ENCODE results near the gene EDDM13.
A peak's percentile ranks its signal among the peaks of the same experiment; 100 is the strongest.

The EDDM13 gene

DNA sequence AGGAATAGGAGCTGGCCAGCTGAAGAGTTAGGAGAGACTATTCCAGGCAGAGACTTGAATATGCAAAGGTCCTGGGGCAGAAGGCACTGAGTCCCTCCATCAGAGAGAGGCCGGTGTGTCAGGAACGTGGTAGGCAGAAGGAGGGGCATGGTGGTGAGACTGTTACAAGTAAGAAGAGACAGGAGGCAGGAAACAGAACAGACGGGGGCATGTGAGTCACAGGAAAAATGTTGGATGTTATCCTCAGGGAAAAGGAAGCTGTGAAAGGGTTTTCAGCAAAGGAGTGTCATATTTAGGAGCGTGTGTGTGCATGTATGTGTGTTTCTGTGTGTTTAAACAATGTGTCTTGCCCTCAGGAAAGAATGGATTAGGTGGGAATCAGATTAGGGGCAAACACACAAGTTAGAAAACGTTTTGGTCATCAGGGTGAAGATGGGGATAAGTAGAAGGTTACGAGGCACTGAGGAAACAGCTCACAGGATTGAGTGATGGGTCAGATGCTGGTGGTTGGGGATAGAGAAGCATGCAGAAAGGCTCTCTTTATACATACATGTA lies 1.1 kb downstream of the EDDM13 start:
- Histone ChIP-seq H3K4me2 (ENCODE audit: low read length, poor library complexity, severe bottlenecking) (no peak overlapping the region), H3K4me3 (ENCODE audit: insufficient read depth in 1 of 2, low read depth in 1 of 2, low read length in 2 of 2) (no peak overlapping the region), H3K79me1 (replicated peaks; ENCODE audit: low read length, poor library complexity, severe bottlenecking) (peaks cover 2% of the 10 kb centered on the region), H3K27me3 (ENCODE audit: control insufficient read depth in 1 of 2, insufficient read depth in 1 of 2, low read length in 2 of 2) (no peaks in the 10 kb centered on the region), H2BK15ac (ENCODE audit: low read depth, poor library complexity, severe bottlenecking) (no peak overlapping the region), H2BK120ac (ENCODE audit: low read depth, low read length) (no peak overlapping the region), H3K23ac (ENCODE audit: low read length in 2 of 2) (no peak overlapping the region), H2AFZ (ENCODE audit: low read depth, low read length) (no peak overlapping the region), H3K14ac (ENCODE audit: low read length in 2 of 2) (no peak overlapping the region), H2BK12ac (ENCODE audit: low read length in 2 of 2) (no peak overlapping the region), H3K4me1 (ENCODE audit: control insufficient read depth, insufficient read depth, low read depth, low read length) (no peaks in the 10 kb centered on the region), H3K27ac (ENCODE audit: low read length, poor library complexity, severe bottlenecking) (no peak overlapping the region), H2BK5ac (ENCODE audit: low read depth, low read length, poor library complexity, severe bottlenecking) (no peak overlapping the region), H4K8ac (ENCODE audit: low read length) (no peak overlapping the region), H4K91ac (ENCODE audit: low read length) (no peak overlapping the region), H3K4ac (ENCODE audit: low read depth in 1 of 2, low read length in 2 of 2) (no peak overlapping the region), H2AK5ac (ENCODE audit: low read length, severe bottlenecking) (no peak overlapping the region), H3K9me3 (ENCODE audit: control insufficient read depth, low read length) (peaks cover 7% of the 10 kb centered on the region), H3K18ac (ENCODE audit: low read depth in 1 of 2, low read length in 2 of 2) (no peak overlapping the region), H3K36me3 (ENCODE audit: control insufficient read depth in 1 of 2, insufficient read depth in 2 of 2, low read depth in 1 of 2, low read length in 2 of 2) (peaks cover 0 to 2% of the 10 kb centered on the region in 2 experiments), H3K9ac (ENCODE audit: low read length) (no peak overlapping the region)
- WGBS = 24% methylated on average over 6 of the region's 6 CpGs
- peak; percentile 24 for DNase-seq

DNA sequence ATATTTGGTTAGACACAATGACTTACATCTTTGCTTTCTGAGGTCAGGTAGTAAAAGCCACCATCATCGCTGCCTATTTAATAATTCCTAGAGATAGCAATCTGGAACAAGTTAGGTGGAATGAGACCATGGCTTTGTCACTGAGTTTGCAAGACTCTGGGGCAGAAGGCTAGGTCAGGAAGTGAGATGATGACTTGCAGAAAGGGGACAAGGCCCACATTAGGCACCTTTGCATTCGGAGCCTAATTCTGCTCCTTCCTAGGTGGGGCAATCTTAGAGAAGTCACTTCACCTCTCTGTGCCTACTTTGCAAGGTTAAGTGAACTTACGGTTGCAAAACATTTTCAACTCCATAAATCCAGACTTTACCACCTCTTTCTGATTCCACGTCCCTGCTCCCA lies 10.3 kb downstream of the EDDM13 start:
- Histone ChIP-seq H4K91ac (ENCODE audit: low read length) (no peak overlapping the region), H3K23ac (ENCODE audit: low read length in 2 of 2) (no peak overlapping the region), H3K79me1 (replicated peaks; ENCODE audit: low read length, poor library complexity, severe bottlenecking) (peaks cover 7% of the 10 kb centered on the region), H3K36me3 (ENCODE audit: control insufficient read depth in 1 of 2, insufficient read depth in 2 of 2, low read depth in 1 of 2, low read length in 2 of 2) (peaks cover 3 to 4% of the 10 kb centered on the region in 2 experiments), H3K14ac (ENCODE audit: low read length in 2 of 2) (no peak overlapping the region), H2AFZ (ENCODE audit: low read depth, low read length) (no peak overlapping the region), H3K4ac (ENCODE audit: low read depth in 1 of 2, low read length in 2 of 2) (no peak overlapping the region), H3K9ac (ENCODE audit: low read length) (no peak overlapping the region), H2BK15ac (ENCODE audit: low read depth, poor library complexity, severe bottlenecking) (no peak overlapping the region), H4K8ac (ENCODE audit: low read length) (no peak overlapping the region), H3K9me3 (ENCODE audit: control insufficient read depth, low read length) (no peaks in the 10 kb centered on the region), H3K18ac (ENCODE audit: low read depth in 1 of 2, low read length in 2 of 2) (no peak overlapping the region), H3K4me1 (ENCODE audit: control insufficient read depth, insufficient read depth, low read depth, low read length) (no peaks in the 10 kb centered on the region), H3K4me2 (ENCODE audit: low read length, poor library complexity, severe bottlenecking) (no peak overlapping the region), H2BK120ac (ENCODE audit: low read depth, low read length) (no peak overlapping the region), H3K27ac (ENCODE audit: low read length, poor library complexity, severe bottlenecking) (no peak overlapping the region), H2AK5ac (ENCODE audit: low read length, severe bottlenecking) (no peak overlapping the region), H2BK5ac (ENCODE audit: low read depth, low read length, poor library complexity, severe bottlenecking) (no peak overlapping the region), H3K4me3 (ENCODE audit: insufficient read depth in 1 of 2, low read depth in 1 of 2, low read length in 2 of 2) (no peak overlapping the region), H2BK12ac (ENCODE audit: low read length in 2 of 2) (no peak overlapping the region), H3K27me3 (ENCODE audit: control insufficient read depth in 1 of 2, insufficient read depth in 1 of 2, low read length in 2 of 2) (no peaks in the 10 kb centered on the region)
- no peak for DNase-seq
- WGBS = 98% methylated on average over 4 of the region's 4 CpGs

DNA sequence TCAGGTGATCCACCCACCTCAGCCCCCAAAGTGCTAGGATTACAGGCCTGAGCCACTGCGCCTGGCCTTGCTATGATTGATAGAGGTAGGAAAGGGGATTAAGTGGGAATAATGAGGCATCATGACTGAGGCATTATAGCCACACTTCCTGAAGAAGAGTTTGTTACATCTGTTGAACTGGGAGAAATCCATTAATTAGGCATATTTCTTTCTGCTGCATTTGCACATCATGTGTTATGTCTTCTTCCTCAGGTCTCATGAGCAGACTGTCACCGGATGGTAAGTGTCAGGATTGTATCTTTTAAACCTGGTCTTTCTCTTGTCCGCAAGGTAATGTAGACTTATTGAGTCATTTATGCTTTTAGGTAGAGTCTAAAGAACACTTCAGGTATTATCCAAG lies 12.2 kb downstream of the EDDM13 start:
- no peak overlapping the region for H3K18ac ChIP-seq (ENCODE audit: low read depth in 1 of 2, low read length in 2 of 2)
- H3K4ac ChIP-seq (ENCODE audit: low read depth in 1 of 2, low read length in 2 of 2) = no peak overlapping the region
- no peaks in the 10 kb centered on the region for H3K4me1 ChIP-seq (ENCODE audit: control insufficient read depth, insufficient read depth, low read depth, low read length)
- no peak overlapping the region for H3K9ac ChIP-seq (ENCODE audit: low read length)
- H3K27me3 ChIP-seq (ENCODE audit: control insufficient read depth in 1 of 2, insufficient read depth in 1 of 2, low read length in 2 of 2) = no peaks in the 10 kb centered on the region
- no peak overlapping the region for H2BK5ac ChIP-seq (ENCODE audit: low read depth, low read length, poor library complexity, severe bottlenecking)
- no peak for DNase-seq
- no peak overlapping the region for H2BK15ac ChIP-seq (ENCODE audit: low read depth, poor library complexity, severe bottlenecking)
- no peak overlapping the region for H2BK12ac ChIP-seq (ENCODE audit: low read length in 2 of 2)
- no peak overlapping the region for H2AK5ac ChIP-seq (ENCODE audit: low read length, severe bottlenecking)
- no peak overlapping the region for H2BK120ac ChIP-seq (ENCODE audit: low read depth, low read length)
- WGBS = 92% methylated on average over 3 of the region's 3 CpGs
- no peak overlapping the region for H3K27ac ChIP-seq (ENCODE audit: low read length, poor library complexity, severe bottlenecking)
- H3K14ac ChIP-seq (ENCODE audit: low read length in 2 of 2) = no peak overlapping the region
- H2AFZ ChIP-seq (ENCODE audit: low read depth, low read length) = no peak overlapping the region
- no peak overlapping the region for H3K4me3 ChIP-seq (ENCODE audit: insufficient read depth in 1 of 2, low read depth in 1 of 2, low read length in 2 of 2)
- no peaks in the 10 kb centered on the region for H3K79me1 ChIP-seq (replicated peaks; ENCODE audit: low read length, poor library complexity, severe bottlenecking)
- no peak overlapping the region for H3K4me2 ChIP-seq (ENCODE audit: low read length, poor library complexity, severe bottlenecking)
- no peak overlapping the region for H3K23ac ChIP-seq (ENCODE audit: low read length in 2 of 2)
- H3K9me3 ChIP-seq (ENCODE audit: control insufficient read depth, low read length) = no peaks in the 10 kb centered on the region
- H4K8ac ChIP-seq (ENCODE audit: low read length) = no peak overlapping the region
- peaks cover 4 to 10% of the 10 kb centered on the region in 2 experiments for H3K36me3 ChIP-seq (ENCODE audit: control insufficient read depth in 1 of 2, insufficient read depth in 2 of 2, low read depth in 1 of 2, low read length in 2 of 2)
- H4K91ac ChIP-seq (ENCODE audit: low read length) = no peak overlapping the region

DNA sequence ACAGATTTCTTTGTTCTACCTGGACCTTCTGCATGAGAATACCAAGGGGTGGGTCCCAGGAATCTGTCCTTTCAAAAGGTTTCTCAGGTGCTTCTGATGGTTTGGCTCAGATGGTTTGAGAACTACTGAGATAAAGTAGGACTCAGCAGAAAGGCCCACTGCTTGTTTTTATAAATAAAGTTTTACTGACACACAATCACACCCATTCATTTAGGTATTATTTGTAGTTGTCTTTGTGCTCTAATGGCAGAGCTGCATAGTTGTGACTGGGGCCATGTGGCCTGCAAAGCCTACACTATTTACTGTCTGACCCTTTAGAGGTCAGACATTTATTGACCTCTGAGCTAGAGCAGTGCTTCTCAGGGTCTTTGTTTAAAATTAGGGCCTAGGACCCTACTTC lies 17.6 kb downstream of the EDDM13 start:
- H3K27me3 ChIP-seq (ENCODE audit: control insufficient read depth in 1 of 2, insufficient read depth in 1 of 2, low read length in 2 of 2) = no peaks in the 10 kb centered on the region
- H2BK120ac ChIP-seq (ENCODE audit: low read depth, low read length) = no peak overlapping the region
- H3K4me3 ChIP-seq (ENCODE audit: insufficient read depth in 1 of 2, low read depth in 1 of 2, low read length in 2 of 2) = no peak overlapping the region
- no peak overlapping the region for H3K18ac ChIP-seq (ENCODE audit: low read depth in 1 of 2, low read length in 2 of 2)
- H3K9ac ChIP-seq (ENCODE audit: low read length) = no peak overlapping the region
- H2BK5ac ChIP-seq (ENCODE audit: low read depth, low read length, poor library complexity, severe bottlenecking) = no peak overlapping the region
- H3K23ac ChIP-seq (ENCODE audit: low read length in 2 of 2) = no peak overlapping the region
- H3K4ac ChIP-seq (ENCODE audit: low read depth in 1 of 2, low read length in 2 of 2) = no peak overlapping the region
- H3K27ac ChIP-seq (ENCODE audit: low read length, poor library complexity, severe bottlenecking) = no peak overlapping the region
- no peak overlapping the region for H3K4me2 ChIP-seq (ENCODE audit: low read length, poor library complexity, severe bottlenecking)
- H2AFZ ChIP-seq (ENCODE audit: low read depth, low read length) = no peak overlapping the region
- H4K8ac ChIP-seq (ENCODE audit: low read length) = no peak overlapping the region
- no peaks in the 10 kb centered on the region for H3K9me3 ChIP-seq (ENCODE audit: control insufficient read depth, low read length)
- H2BK15ac ChIP-seq (ENCODE audit: low read depth, poor library complexity, severe bottlenecking) = no peak overlapping the region
- H3K36me3 ChIP-seq (ENCODE audit: control insufficient read depth in 1 of 2, insufficient read depth in 2 of 2, low read depth in 1 of 2, low read length in 2 of 2) = peaks cover 25 to 31% of the 10 kb centered on the region in 2 experiments
- H2BK12ac ChIP-seq (ENCODE audit: low read length in 2 of 2) = no peak overlapping the region
- no peak for DNase-seq
- no peak overlapping the region for H2AK5ac ChIP-seq (ENCODE audit: low read length, severe bottlenecking)
- H3K14ac ChIP-seq (ENCODE audit: low read length in 2 of 2) = no peak overlapping the region
- no peak overlapping the region for H4K91ac ChIP-seq (ENCODE audit: low read length)
- peaks cover 2% of the 10 kb centered on the region for H3K4me1 ChIP-seq (ENCODE audit: control insufficient read depth, insufficient read depth, low read depth, low read length)
- peaks cover 12% of the 10 kb centered on the region for H3K79me1 ChIP-seq (replicated peaks; ENCODE audit: low read length, poor library complexity, severe bottlenecking)

Data from mesenchymal stem cell (in vitro differentiated cells and primary cell).